HG02981 (cell line): Measurements from ENCODE around the gene OR8D4.
"Not testable (repeated sequence)": the region's sequence is repeated elsewhere in the genome, so short reads cannot be mapped to it uniquely, and the experiment has no call there.

ENCODE experiments used
- ATAC-seq: cut with Tn5 transposase; IDR thresholded peaks from one replicate; pipeline ENCODE4 v1.9.1; 2021; ENCODE audit warnings: mild to moderate bottlenecking, moderate library complexity; ENCODE audit not compliant: unreplicated experiment

Gene OR8D4

GRCh38 chr11:123901867-123902266 is at the start of gene OR8D4:
TSS of gene OR8D4 (plus strand) at chr11:123902167. CDS start at chr11:123906432, 4,265 bp downstream.
- ATAC-seq, result no peak

- ATAC-seq, result no peak
These were observed 49.6 kb upstream of the OR8D4 start for GRCh38 chr11:123852321-123852720.

- no peak for ATAC-seq
These were observed 48.9 kb upstream of the OR8D4 start for GRCh38 chr11:123853038-123853437.

- ATAC-seq, result no peak
These were observed 45.5 kb upstream of the OR8D4 start for GRCh38 chr11:123856444-123856843.

GRCh38 chr11:123859731-123860130 is 42.2 kb upstream of the OR8D4 start:
- no peak for ATAC-seq

- ATAC-seq, result not testable (repeated sequence)
These were observed 36.7 kb upstream of the OR8D4 start for GRCh38 chr11:123865293-123865692.

GRCh38 chr11:123867795-123868194 is 34.2 kb upstream of the OR8D4 start:
- ATAC-seq, result not testable (repeated sequence)

GRCh38 chr11:123880912-123881311 is 21.1 kb upstream of the OR8D4 start:
- no peak for ATAC-seq

GRCh38 chr11:123885570-123885969 is 16.4 kb upstream of the OR8D4 start, which contains the start of gene TMEM225:
TSS of gene TMEM225 (minus strand) at chr11:123885670. CDS start at chr11:123885425, 245 bp downstream.
- ATAC-seq, result no peak

GRCh38 chr11:123892031-123892430 is 9.9 kb upstream of the OR8D4 start:
- ATAC-seq, result no peak

GRCh38 chr11:123899792-123900191 is 2.2 kb upstream of the OR8D4 start:
- ATAC-seq, result no peak

GRCh38 chr11:123903932-123904331 is 2.0 kb downstream of the OR8D4 start:
- no peak for ATAC-seq

- ATAC-seq, result no peak
These were observed 3.0 kb downstream of the OR8D4 start for GRCh38 chr11:123904932-123905331.

- ATAC-seq, result no peak
These were observed 3.9 kb downstream of the OR8D4 start for GRCh38 chr11:123905826-123906225.

GRCh38 chr11:123920943-123921342 is 19.0 kb downstream of the OR8D4 start:
- no peak for ATAC-seq

GRCh38 chr11:123924027-123924426 is 22.1 kb downstream of the OR8D4 start:
- no peak for ATAC-seq

GRCh38 chr11:123939317-123939716 is 37.4 kb downstream of the OR8D4 start, which contains the start of gene OR4D5:
TSS of gene OR4D5 (plus strand) at chr11:123939617. CDS start at chr11:123939617, 0 bp downstream.
- no peak for ATAC-seq

GRCh38 chr11:123942413-123942812 is 40.4 kb downstream of the OR8D4 start:
- ATAC-seq, result no peak

- no peak for ATAC-seq
These were observed 41.8 kb downstream of the OR8D4 start, which contains the start of gene OR6T1 for GRCh38 chr11:123943738-123944137. TSS of gene OR6T1 (minus strand) at chr11:123943838. CDS start at chr11:123943838, 0 bp downstream.

GRCh38 chr11:123945132-123945531 is 43.2 kb downstream of the OR8D4 start:
- no peak for ATAC-seq

- no peak for ATAC-seq
These were observed 54.8 kb downstream of the OR8D4 start for GRCh38 chr11:123956752-123957151.
